ENCODE results near the gene LLPH.

DNA sequence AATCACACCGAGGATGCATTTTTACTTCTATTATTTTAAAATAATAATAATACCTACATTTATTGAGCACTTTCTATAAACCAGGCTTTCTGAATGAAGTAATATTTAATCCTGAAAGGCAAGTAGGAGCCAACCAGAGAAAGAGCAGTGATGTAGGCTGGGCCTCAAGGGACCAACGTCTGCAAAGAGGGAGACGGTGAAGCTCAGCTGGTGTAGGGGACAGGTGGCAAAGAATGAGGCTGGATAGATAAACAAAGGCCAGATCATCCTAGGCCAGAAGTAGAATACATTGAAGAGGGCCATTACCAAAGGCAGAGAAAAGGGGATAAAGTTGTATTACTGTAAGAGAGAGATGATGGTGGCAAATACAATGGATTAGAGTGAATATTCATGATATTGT is 40.1 kb upstream of the LLPH start:
- no peak for TF ChIP-seq CTCF (IDR thresholded peaks at IDR 0.05 in 8 of 11, conservative IDR thresholded peaks at IDR 0.05 in 3 of 11)
- TF ChIP-seq POLR2A (IDR thresholded peaks at IDR 0.05): no peak
- no peak for TF ChIP-seq POLR2AphosphoS5 (IDR thresholded peaks at IDR 0.05)
